GM12891 (cell line): ENCODE results near the gene TAF4.

ENCODE experiments used
- PAX5 ChIP-seq: IDR thresholded peaks from 2 replicates; pipeline ENCODE4 v1.6.1; 2011; ENCODE audit warnings: low read length, moderate library complexity, mild to moderate bottlenecking; ENCODE audit not compliant: insufficient read depth, severe bottlenecking
- POLR2A ChIP-seq: IDR thresholded peaks from 2 replicates; pipeline ENCODE4 v1.6.1; 2011; ENCODE audit warnings: low read depth, low read length, control low read depth
- POLR2AphosphoS5 ChIP-seq: IDR thresholded peaks from 2 replicates; pipeline ENCODE4 v1.6.1; 2011; ENCODE audit warnings: low read depth, low read length, control low read depth
- SPI1 ChIP-seq: IDR thresholded peaks from 2 replicates; pipeline ENCODE4 v1.6.1; 2011; ENCODE audit warnings: low read depth, low read length, control low read depth
- TAF1 ChIP-seq: IDR thresholded peaks from 2 replicates; pipeline ENCODE4 v1.6.1; 2011; ENCODE audit warnings: low read depth, low read length, control low read depth

GRCh38 chr20:61953037-61954021 is 112.4 kb downstream of the TAF4 start:
- TF ChIP-seq TAF1: no peak
- TF ChIP-seq POLR2AphosphoS5: no peak
- no peak for TF ChIP-seq POLR2A
- no peak for TF ChIP-seq PAX5
- no peak for TF ChIP-seq SPI1
